Measurements from ENCODE around the gene SH2D1B. TPM values are rescaled to one million over a fixed set of nuclear protein-coding genes. Genes with fewer than 3 reads are reported as not detected.

SH2D1B gene
- total and polyA plus RNA-seq, 9 of the 15 experiments (the other 6 are each of a cell fraction or from before 2014, with no cell fraction given): 5.6 to 19.6 (median 9.7) TPM

GRCh38 chr1:162386292-162387225, 25.4 kb downstream of the SH2D1B start (continued):
- TF ChIP-seq, protein P1, sequence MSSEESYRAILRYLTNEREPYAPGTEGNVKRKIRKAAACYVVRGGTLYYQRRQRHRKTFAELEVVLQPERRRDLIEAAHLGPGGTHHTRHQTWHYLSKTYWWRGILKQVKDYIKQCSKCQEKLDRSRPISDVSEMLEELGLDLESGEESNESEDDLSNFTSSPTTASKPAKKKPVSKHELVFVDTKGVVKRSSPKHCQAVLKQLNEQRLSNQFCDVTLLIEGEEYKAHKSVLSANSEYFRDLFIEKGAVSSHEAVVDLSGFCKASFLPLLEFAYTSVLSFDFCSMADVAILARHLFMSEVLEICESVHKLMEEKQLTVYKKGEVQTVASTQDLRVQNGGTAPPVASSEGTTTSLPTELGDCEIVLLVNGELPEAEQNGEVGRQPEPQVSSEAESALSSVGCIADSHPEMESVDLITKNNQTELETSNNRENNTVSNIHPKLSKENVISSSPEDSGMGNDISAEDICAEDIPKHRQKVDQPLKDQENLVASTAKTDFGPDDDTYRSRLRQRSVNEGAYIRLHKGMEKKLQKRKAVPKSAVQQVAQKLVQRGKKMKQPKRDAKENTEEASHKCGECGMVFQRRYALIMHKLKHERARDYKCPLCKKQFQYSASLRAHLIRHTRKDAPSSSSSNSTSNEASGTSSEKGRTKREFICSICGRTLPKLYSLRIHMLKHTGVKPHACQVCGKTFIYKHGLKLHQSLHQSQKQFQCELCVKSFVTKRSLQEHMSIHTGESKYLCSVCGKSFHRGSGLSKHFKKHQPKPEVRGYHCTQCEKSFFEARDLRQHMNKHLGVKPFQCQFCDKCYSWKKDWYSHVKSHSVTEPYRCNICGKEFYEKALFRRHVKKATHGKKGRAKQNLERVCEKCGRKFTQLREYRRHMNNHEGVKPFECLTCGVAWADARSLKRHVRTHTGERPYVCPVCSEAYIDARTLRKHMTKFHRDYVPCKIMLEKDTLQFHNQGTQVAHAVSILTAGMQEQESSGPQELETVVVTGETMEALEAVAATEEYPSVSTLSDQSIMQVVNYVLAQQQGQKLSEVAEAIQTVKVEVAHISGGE (CRISPR knock-in tag; IDR thresholded peaks at IDR 0.05): peak in 1 of 3 experiments; percentile 77; a peak in 2 of 6 replicates
- TF ChIP-seq POLR2AphosphoS5 (IDR thresholded peaks at IDR 0.05; ENCODE audit: control insufficient read depth, insufficient read depth, low read depth, low read length): peak; percentile 99
- TF ChIP-seq, protein P2, sequence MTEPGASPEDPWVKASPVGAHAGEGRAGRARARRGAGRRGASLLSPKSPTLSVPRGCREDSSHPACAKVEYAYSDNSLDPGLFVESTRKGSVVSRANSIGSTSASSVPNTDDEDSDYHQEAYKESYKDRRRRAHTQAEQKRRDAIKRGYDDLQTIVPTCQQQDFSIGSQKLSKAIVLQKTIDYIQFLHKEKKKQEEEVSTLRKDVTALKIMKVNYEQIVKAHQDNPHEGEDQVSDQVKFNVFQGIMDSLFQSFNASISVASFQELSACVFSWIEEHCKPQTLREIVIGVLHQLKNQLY (CRISPR knock-in tag; conservative IDR thresholded peaks at IDR 0.05): no peak
- TF ChIP-seq RUNX1 (IDR thresholded peaks at IDR 0.05; ENCODE audit: low read depth): peak; percentile 93
- TF ChIP-seq CREB1 (IDR thresholded peaks at IDR 0.05): peak; percentile 83
- no peak for TF ChIP-seq CREB1 (CRISPR knock-in tag; IDR thresholded peaks at IDR 0.05)
- TF ChIP-seq CREM (IDR thresholded peaks at IDR 0.05; ENCODE audit: low read depth): peak; percentile 85
- TF ChIP-seq KDM2B (CRISPR knock-in tag; IDR thresholded peaks at IDR 0.05): no peak
- TF ChIP-seq MTA2 (IDR thresholded peaks at IDR 0.05; ENCODE audit: low read depth): peak; percentile 92
- no peak for TF ChIP-seq RBM15 (IDR thresholded peaks at IDR 0.05; ENCODE audit: insufficient read depth, low read length)
- peak; percentile 58; the same call in 1 of the 2 replicates for TF ChIP-seq ETV1 (tag; conservative IDR thresholded peaks at IDR 0.05; ENCODE audit: low read depth)
- no peak for TF ChIP-seq SFPQ (IDR thresholded peaks at IDR 0.05; ENCODE audit: low read depth, low read length)
- TF ChIP-seq TAF15 (IDR thresholded peaks at IDR 0.05; ENCODE audit: low read depth, low read length): no peak
- TF ChIP-seq RFX5 (IDR thresholded peaks at IDR 0.05; ENCODE audit: low read depth, low read length): no peak
- TF ChIP-seq CGGBP1 (CRISPR knock-in tag; IDR thresholded peaks at IDR 0.05): no peak
- TF ChIP-seq PHF8 (IDR thresholded peaks at IDR 0.05; ENCODE audit: borderline replicate concordance, low read length): no peak
- TF ChIP-seq, protein P3, sequence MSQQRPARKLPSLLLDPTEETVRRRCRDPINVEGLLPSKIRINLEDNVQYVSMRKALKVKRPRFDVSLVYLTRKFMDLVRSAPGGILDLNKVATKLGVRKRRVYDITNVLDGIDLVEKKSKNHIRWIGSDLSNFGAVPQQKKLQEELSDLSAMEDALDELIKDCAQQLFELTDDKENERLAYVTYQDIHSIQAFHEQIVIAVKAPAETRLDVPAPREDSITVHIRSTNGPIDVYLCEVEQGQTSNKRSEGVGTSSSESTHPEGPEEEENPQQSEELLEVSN (IDR thresholded peaks at IDR 0.05; ENCODE audit: borderline replicate concordance in 1 of 2, extremely low read depth in 1 of 2, insufficient read depth in 1 of 2, insufficient read length in 1 of 2, low read depth in 1 of 2, low read length in 1 of 2, poor library complexity in 1 of 2, severe bottlenecking in 1 of 2): no peak
- no peak for TF ChIP-seq ZC3H8 (IDR thresholded peaks at IDR 0.05)
